GM12873 (cell line): ENCODE results near the gene AOPEP.

Experiments used
- TF ChIP-seq, protein P1 (sequence below): IDR thresholded peaks from 2 replicates; pipeline ENCODE4 v1.5.1; 2012; ENCODE audit warnings: low read depth, mild to moderate bottlenecking, moderate library complexity, low read length, control low read depth; ENCODE audit not compliant: insufficient read depth; ENCODE audit errors: missing control alignments

The AOPEP gene

DNA sequence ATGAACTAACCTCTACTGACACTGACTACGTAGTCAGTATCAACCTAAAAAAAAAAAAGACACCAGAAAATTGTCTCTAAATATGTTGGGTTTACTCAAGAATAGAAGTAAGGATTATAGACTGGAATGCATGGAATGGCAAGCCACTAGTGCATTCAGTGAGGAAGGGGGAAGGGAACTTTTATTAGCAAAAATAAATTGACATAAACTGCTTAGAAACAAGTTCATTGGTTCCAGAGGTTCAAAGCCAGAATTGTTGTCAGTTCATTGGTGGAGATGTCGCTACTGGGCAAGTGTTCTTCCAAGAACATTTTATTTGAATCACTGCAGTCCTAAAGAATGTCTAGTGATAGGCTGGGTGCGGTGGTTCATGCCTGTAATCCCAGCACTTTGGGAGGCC is 26.1 kb upstream of the AOPEP start:
- TF ChIP-seq, protein P1, sequence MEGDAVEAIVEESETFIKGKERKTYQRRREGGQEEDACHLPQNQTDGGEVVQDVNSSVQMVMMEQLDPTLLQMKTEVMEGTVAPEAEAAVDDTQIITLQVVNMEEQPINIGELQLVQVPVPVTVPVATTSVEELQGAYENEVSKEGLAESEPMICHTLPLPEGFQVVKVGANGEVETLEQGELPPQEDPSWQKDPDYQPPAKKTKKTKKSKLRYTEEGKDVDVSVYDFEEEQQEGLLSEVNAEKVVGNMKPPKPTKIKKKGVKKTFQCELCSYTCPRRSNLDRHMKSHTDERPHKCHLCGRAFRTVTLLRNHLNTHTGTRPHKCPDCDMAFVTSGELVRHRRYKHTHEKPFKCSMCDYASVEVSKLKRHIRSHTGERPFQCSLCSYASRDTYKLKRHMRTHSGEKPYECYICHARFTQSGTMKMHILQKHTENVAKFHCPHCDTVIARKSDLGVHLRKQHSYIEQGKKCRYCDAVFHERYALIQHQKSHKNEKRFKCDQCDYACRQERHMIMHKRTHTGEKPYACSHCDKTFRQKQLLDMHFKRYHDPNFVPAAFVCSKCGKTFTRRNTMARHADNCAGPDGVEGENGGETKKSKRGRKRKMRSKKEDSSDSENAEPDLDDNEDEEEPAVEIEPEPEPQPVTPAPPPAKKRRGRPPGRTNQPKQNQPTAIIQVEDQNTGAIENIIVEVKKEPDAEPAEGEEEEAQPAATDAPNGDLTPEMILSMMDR, result no peak

GRCh38 chr9:94703488-94704140 is 22.9 kb upstream of the AOPEP start:
- TF ChIP-seq, protein P1, result no peak

DNA sequence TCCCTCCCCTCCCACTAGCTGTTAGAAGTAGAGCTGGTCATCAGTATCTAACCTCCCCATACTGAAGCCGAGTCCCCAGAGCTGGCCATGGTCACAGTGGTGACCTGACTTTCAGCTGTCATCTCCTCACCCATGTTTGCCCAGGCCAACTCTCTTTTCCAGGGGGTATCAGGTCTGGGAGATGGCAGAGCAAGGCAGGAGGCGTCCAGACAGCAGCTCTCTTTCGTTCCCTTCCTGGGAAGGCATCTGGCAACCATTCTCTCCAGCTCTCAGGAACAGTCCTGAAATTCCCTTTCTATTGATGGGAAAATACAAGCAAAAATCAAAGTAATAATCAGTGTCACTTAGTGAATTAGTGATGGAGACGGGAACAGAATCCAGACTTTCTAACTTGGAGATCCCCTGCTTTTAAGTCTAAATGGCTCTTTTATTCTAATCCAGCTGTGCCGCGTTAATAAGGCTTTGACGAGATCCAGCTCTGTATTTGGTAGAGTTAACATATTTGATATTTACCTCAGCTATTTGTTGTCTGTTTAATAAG is 21.3 kb upstream of the AOPEP start:
- TF ChIP-seq, protein P1, result no peak

GRCh38 chr9:94706922-94707321 is 19.6 kb upstream of the AOPEP start:
- TF ChIP-seq, protein P1, result no peak

GRCh38 chr9:94713436-94714215 is 12.9 kb upstream of the AOPEP start:
- TF ChIP-seq, protein P1, result no peak

DNA sequence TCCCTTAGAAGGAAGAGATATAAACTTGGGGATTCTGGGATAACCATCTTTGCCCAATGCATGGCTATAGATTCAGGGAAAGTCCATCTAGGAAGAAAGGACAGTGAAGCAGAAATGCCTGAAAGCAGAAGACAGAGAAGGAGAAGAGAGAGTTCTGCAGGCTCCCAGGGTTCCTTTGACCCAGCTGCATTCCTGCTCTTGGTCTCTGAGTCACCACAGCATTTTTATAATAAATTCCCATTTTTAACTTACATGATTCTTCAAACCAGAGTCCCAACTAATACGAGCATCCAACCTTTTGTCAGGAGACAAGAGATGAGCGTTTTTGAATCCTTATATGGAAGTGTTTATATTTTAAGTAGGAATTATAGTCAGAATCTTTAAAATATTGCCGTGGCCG is 12.0 kb upstream of the AOPEP start:
- TF ChIP-seq, protein P1, result no peak

- TF ChIP-seq, protein P1, result no peak
These were observed 8.7 kb upstream of the AOPEP start for GRCh38 chr9:94717761-94718160.
